GM10266 (cell line): ENCODE data around the gene NHS.

Experiments used
- DNase-seq: peaks from one replicate; pipeline ENCODE4 v3.0.0; 2012; ENCODE audit errors: extremely low spot score
- CTCF ChIP-seq: IDR thresholded peaks from 2 replicates; pipeline ENCODE4 v1.5.1; 2012; ENCODE audit warnings: mild to moderate bottlenecking, low read depth; ENCODE audit not compliant: control insufficient read depth, insufficient read depth; ENCODE audit errors: missing control alignments

The NHS gene

GRCh38 chrX:17369309-17369708 lies 5.7 kb upstream of the NHS start:
- no peak for TF ChIP-seq CTCF
- no peak for DNase-seq

- DNase-seq, result no peak
- no peak for TF ChIP-seq CTCF
Observed at GRCh38 chrX:17370191-17370590, 4.8 kb upstream of the NHS start.

- TF ChIP-seq CTCF, result no peak
- no peak for DNase-seq
Observed at GRCh38 chrX:17372052-17372451, 2.9 kb upstream of the NHS start.

- no peak for DNase-seq
- no peak for TF ChIP-seq CTCF
Observed at GRCh38 chrX:17373337-17373736, 1.7 kb upstream of the NHS start.

GRCh38 chrX:17375367-17375636 lies 302 bp downstream of the NHS start:
- DNase-seq, result no peak
- no peak for TF ChIP-seq CTCF

- DNase-seq, result no peak
- TF ChIP-seq CTCF, result no peak
Observed at GRCh38 chrX:17375637-17376430, 834 bp downstream of the NHS start.

- peak; percentile 5 for DNase-seq
- TF ChIP-seq CTCF, result no peak
Observed at GRCh38 chrX:17376431-17377077, 1.6 kb downstream of the NHS start.
